ENCODE measurements around the gene HERC5. TPM values are rescaled to one million over a fixed set of nuclear protein-coding genes. Genes with fewer than 3 reads are reported as not detected.

HERC5 gene
- total RNA-seq, 2 donors from 2014 or later: 0.79 to 1.4 TPM

GRCh38 chr4:88481537-88481936, 24.6 kb downstream of the HERC5 start:
- Histone ChIP-seq H3K4me1 (no peaks in the 10 kb centered on the region), H3K27me3 (no peaks in the 10 kb centered on the region), H3K4me3 (no peak overlapping the region), H3K9me3 (no peaks in the 10 kb centered on the region), H3K36me3 (no peaks in the 10 kb centered on the region), H3K27ac (no peak overlapping the region), H3K9ac (ENCODE audit: low read depth in 2 of 2, low read length in 2 of 2) (no peak overlapping the region)
- intact Hi-C loops (cut with DNase I): no loop called here
- DNase-seq: no peak
- TF ChIP-seq CTCF (IDR thresholded peaks at IDR 0.05): no peak

- no peaks in the 10 kb centered on the region for H3K4me1 ChIP-seq
- H3K9me3 ChIP-seq: no peaks in the 10 kb centered on the region
- H3K36me3 ChIP-seq: no peaks in the 10 kb centered on the region
- H3K27ac ChIP-seq: no peak overlapping the region
- DNase-seq: no peak
- intact Hi-C loops (cut with DNase I): no loop called here
- H3K9ac ChIP-seq (ENCODE audit: low read depth in 2 of 2, low read length in 2 of 2): no peak overlapping the region
- no peak for TF ChIP-seq CTCF (IDR thresholded peaks at IDR 0.05)
- H3K4me3 ChIP-seq: no peak overlapping the region
- no peaks in the 10 kb centered on the region for H3K27me3 ChIP-seq
Measured at GRCh38 chr4:88489100-88489761, 32.3 kb downstream of the HERC5 start.

GRCh38 chr4:88497859-88498409, 41.0 kb downstream of the HERC5 start:
- H3K9ac ChIP-seq (ENCODE audit: low read depth in 2 of 2, low read length in 2 of 2): no peak overlapping the region
- DNase-seq: no peak
- H3K36me3 ChIP-seq: no peaks in the 10 kb centered on the region
- no peaks in the 10 kb centered on the region for H3K27me3 ChIP-seq
- no peak overlapping the region for H3K4me3 ChIP-seq
- H3K9me3 ChIP-seq: no peaks in the 10 kb centered on the region
- TF ChIP-seq CTCF (IDR thresholded peaks at IDR 0.05): no peak
- no peak overlapping the region for H3K27ac ChIP-seq
- no peaks in the 10 kb centered on the region for H3K4me1 ChIP-seq
- intact Hi-C loops (cut with DNase I): no loop called here

- Histone ChIP-seq H3K9me3 (no peaks in the 10 kb centered on the region), H3K36me3 (no peaks in the 10 kb centered on the region), H3K4me3 (no peak overlapping the region), H3K4me1 (no peaks in the 10 kb centered on the region), H3K27me3 (no peaks in the 10 kb centered on the region), H3K27ac (no peak overlapping the region), H3K9ac (ENCODE audit: low read depth in 2 of 2, low read length in 2 of 2) (no peak overlapping the region)
- intact Hi-C loops (cut with DNase I): no loop called here
- no peak for TF ChIP-seq CTCF (IDR thresholded peaks at IDR 0.05)
- no peak for DNase-seq
Measured at GRCh38 chr4:88503344-88503743, 46.4 kb downstream of the HERC5 start.

- Histone ChIP-seq H3K9ac (ENCODE audit: low read depth in 2 of 2, low read length in 2 of 2) (no peak overlapping the region), H3K4me3 (no peak overlapping the region), H3K4me1 (no peaks in the 10 kb centered on the region), H3K27ac (no peak overlapping the region), H3K27me3 (no peaks in the 10 kb centered on the region), H3K9me3 (no peaks in the 10 kb centered on the region), H3K36me3 (no peaks in the 10 kb centered on the region)
- no peak for TF ChIP-seq CTCF (IDR thresholded peaks at IDR 0.05)
- no peak for DNase-seq
- intact Hi-C loops (cut with DNase I): loop anchor here (5.0 kb wide), 1 partner anchor 54 kb away; the partner anchor contains the start of gene HERC5
Measured at GRCh38 chr4:88511236-88511635, 54.3 kb downstream of the HERC5 start.

Measured in colonic mucosa (tissue), 4 donors.